Breast epithelium (tissue), 3 donors: ENCODE data around the gene OR9A4.
"Not testable (repeated sequence)": the region's sequence is repeated elsewhere in the genome, so short reads cannot be mapped to it uniquely, and the experiment has no call there.

ENCODE experiments used
- CTCF ChIP-seq, 3 donors: fragments of 450-650 bp; IDR thresholded peaks; one replicate each; pipeline ENCODE4 v1.5.1; 2016 to 2017; ENCODE audit warnings: antibody characterized with exemption in 3 of 3, mild to moderate bottlenecking in 3 of 3, moderate library complexity in 3 of 3
- POLR2A ChIP-seq: fragments of 450-650 bp; IDR thresholded peaks from one replicate; pipeline ENCODE4 v1.6.1; 2016; ENCODE audit warnings: antibody characterized with exemption, mild to moderate bottlenecking, moderate library complexity
- POLR2AphosphoS5 ChIP-seq, 3 donors: sonication (generic); formaldehyde crosslinking; IDR thresholded peaks; one replicate each; pipeline ENCODE4 v1.6.1; 2017; ENCODE audit warnings: antibody characterized with exemption in 3 of 3

- TF ChIP-seq CTCF (IDR thresholded peaks at IDR 0.05); POLR2AphosphoS5 (IDR thresholded peaks at IDR 0.05); POLR2A: not testable (repeated sequence)
These were observed 16.8 kb upstream of the OR9A4 start for GRCh38 chr7:141899366-141899765.
